CD4-positive, alpha-beta T cell treated with Interleukin-15 for 4 hours (primary cell): ENCODE measurements around the gene PLEKHA7.
A peak's percentile ranks its signal among the peaks of the same experiment; 100 is the strongest.

Source experiments
- DNase-seq: peaks from one replicate; pipeline ENCODE4 v3.0.0-alpha.2; 2020; ENCODE audit warnings: low spot score

The PLEKHA7 gene

GRCh38 chr11:16841984-16842383 is 172.2 kb downstream of the PLEKHA7 start:
- DNase-seq, result no peak

DNA sequence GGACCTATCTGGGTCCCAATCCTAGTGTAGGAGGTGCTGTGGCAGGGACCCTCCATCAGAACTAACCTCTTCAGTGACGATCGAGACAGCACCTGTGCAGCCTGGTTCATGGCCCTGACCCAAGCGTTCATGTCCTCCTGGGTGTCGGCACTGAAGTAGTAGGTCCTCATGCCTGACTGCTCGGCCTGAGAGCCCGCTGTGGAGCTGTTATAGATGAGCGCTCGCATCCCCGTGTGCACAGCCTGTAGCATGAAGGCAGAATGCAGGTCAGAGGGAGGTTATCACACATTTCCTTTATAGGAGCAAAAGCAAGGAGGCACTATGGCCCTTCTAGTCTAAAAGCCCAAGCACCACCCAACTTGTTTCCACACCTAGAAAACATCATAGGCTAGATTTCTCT is 172.7 kb downstream of the PLEKHA7 start:
- no peak for DNase-seq

GRCh38 chr11:16840951-16841350 is 173.3 kb downstream of the PLEKHA7 start:
- DNase-seq, result no peak

- no peak for DNase-seq
Measured at GRCh38 chr11:16839821-16840220, 174.4 kb downstream of the PLEKHA7 start.

GRCh38 chr11:16834384-16834783 is 179.8 kb downstream of the PLEKHA7 start:
- DNase-seq, result no peak

DNA sequence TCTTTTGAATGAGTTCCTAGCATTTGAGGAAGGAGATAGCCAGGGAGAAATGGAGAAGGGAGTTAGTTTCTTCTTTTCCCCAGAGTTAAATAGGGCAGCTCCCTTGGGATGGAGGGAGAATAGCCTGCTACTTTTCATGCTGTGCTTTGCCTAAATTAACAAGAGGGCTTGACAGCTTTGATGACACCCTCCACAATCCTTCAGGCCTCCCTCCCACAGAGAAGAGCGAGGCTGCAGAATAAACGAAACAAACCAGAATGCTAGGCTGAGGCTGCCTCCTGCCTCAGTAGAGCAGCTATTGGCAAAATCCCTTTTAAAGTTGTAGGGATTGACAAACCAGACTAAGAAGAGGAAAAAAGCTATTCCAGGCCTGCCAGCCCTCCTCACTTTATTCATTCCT is 181.2 kb downstream of the PLEKHA7 start:
- no peak for DNase-seq

DNA sequence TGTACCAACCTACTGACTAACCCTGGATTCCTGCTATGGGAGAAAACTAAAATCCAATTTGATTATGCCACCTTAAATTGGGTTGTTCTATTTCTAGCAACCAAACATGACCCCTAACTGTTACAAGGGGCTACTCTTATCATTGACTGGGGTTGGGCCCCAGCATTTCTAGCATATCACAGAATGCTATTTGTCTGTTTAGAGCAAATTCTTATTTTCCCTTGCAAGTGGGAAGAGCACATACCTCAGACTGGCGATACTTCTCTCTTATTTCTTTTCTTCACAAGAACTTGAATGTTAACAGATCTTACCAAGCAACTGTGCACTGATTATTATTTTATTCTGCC is 182.0 kb downstream of the PLEKHA7 start:
- DNase-seq, result no peak

DNA sequence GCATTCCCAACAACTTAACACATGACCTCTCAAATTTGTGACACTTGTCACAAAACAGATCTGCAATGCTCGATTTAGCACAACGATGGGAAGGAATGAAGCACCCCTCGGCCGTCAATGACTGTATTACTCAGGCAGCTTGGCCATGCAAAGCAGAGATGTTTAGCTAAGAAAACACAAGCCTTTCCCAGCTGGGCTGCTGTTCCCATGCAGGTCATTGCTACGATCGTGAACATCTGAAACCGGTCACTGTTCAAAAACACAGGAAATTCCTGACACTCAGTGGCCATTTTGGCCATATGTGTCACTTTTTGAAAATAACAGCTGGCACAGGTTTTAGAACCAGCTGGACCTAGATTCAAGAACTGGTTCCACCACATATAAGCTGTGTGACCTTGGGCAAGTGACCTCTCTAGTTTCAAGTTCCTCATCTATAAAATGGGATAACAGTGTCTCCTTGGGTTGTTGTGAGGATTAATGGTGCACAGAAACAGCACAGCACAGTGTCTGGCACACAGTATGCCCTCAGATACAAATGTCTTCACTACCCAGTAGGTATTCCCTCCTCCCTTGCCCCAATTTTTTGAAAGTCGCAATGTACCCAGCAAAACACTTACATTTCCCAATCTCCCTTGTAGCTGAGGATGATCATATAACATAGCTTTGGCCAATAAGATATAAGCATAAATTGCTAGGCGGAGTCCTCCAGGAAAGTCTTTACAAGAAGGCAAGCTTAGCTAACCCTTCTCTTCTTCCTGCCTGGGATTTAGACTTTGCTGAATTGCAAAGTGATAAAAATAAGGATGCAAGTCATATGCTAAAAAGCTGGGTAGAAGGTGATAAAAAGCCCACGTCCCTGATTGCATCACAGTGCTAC is 182.7 kb downstream of the PLEKHA7 start:
- no peak for DNase-seq

DNA sequence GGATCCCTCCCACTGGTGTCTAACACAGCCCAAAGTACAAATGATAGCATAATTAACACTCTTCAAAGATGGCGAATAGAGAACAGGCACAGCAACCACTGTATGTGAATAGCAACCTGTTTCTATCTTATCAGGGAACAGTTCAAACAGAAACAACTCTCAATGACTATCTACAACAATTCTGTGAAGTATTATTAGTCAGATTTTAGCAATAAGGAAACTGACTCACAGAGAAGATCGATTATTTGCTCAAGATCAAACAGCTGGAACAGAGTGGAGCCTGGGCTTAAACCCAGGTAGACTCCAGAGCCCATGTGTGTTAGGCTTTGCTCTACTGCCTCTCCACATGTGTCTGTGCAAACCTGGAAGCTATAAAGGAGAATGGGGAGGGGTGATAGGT is 187.1 kb downstream of the PLEKHA7 start:
- DNase-seq, result no peak

DNA sequence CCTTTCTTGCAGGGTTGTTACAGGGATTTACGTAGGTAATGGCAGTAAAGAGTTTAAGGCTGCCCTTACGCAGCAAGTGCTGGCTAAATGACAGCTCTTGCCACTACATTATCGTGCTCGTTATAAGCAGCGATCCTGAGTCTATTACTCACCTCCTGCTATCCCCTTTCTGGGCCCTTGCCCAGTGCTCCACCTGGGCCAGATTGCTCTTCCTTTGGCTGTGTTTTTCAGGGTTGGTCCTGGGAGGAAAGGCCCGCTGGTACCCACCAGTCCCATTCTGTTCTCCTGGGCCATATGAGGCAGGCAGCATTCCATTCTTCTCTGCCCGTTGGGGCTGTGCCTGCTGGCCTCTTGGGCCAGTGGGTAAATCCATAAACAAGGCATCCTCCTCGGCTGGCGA is 188.2 kb downstream of the PLEKHA7 start:
- DNase-seq, result no peak

GRCh38 chr11:16825101-16825500 is 189.1 kb downstream of the PLEKHA7 start:
- no peak for DNase-seq

GRCh38 chr11:16820324-16821092 is 193.7 kb downstream of the PLEKHA7 start:
- DNase-seq, result peak; percentile 46

DNA sequence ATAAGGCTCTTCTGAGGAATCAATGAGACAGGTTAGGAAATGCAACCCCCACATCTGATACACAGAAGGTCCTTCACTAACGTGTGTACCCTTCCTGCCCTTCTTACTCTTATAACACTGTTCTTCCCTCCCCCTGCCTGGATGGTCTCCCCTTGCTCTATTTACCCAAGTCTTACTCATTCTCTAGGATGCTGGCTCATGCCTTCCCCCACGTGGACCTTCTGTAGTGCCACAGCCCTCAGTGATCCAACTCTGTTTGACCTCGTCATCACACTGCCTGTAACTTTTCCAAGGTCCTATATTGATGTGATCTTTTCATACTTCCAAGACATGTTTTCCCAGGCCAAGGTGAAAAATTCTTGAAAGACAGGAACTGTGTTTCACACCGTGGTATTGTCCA is 195.9 kb downstream of the PLEKHA7 start:
- DNase-seq, result no peak

DNA sequence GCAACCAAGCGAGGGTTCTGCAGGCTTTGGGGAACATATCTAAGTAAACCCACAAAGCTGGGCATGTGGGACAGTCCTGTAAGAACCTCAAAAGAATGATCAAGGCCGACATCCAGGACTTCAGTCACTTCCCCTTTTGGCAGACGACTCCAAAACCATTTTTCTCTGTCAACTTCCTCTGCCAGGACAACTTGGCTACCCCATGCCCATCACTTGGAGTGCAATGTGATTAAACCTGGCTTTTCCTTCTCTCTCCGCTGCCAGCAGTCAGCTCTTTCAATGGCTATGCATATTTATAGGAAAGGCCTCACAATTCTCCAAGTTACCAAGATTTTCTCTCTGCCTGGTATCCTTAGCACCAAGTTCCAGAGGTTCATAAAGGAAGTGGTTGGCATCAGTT is 196.9 kb downstream of the PLEKHA7 start:
- DNase-seq, result no peak

GRCh38 chr11:16816358-16817270 is 197.6 kb downstream of the PLEKHA7 start:
- DNase-seq, result no peak

- DNase-seq, result no peak
Measured at GRCh38 chr11:16815047-16815767, 199.0 kb downstream of the PLEKHA7 start.

DNA sequence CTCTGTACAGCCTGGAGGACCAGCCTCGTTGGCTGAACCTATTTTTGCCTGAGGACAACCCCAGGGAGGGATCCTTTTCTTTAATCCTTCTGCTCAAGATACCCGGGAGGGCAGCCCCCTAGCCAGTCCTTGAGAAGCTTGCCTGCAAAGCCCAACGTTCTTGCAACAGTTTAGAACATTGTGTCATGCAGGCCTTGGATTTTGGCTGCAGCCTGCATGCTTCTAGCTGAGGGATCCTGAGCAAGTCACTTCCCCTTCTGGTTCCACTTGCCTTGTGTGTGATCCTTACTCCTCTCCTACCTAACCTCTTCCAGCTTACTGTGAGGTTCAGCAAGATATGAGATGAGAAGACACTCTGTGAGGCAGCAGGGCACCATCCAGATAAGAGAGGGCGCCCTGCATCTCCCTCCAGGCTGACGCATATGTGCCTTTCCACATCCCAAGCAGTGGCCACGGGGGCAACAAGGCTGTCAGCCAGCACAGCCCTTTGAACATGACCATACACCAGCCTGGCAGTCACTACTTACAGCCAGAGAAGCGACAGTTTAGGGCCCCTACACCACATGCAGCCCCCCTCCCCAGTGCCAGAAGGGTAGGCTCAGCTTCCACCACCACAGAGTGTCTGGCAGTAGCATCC is 199.7 kb downstream of the PLEKHA7 start:
- no peak for DNase-seq

- DNase-seq, result no peak
Measured at GRCh38 chr11:16813126-16813525, 201.1 kb downstream of the PLEKHA7 start.

- no peak for DNase-seq
Measured at GRCh38 chr11:16812274-16812673, 201.9 kb downstream of the PLEKHA7 start.

DNA sequence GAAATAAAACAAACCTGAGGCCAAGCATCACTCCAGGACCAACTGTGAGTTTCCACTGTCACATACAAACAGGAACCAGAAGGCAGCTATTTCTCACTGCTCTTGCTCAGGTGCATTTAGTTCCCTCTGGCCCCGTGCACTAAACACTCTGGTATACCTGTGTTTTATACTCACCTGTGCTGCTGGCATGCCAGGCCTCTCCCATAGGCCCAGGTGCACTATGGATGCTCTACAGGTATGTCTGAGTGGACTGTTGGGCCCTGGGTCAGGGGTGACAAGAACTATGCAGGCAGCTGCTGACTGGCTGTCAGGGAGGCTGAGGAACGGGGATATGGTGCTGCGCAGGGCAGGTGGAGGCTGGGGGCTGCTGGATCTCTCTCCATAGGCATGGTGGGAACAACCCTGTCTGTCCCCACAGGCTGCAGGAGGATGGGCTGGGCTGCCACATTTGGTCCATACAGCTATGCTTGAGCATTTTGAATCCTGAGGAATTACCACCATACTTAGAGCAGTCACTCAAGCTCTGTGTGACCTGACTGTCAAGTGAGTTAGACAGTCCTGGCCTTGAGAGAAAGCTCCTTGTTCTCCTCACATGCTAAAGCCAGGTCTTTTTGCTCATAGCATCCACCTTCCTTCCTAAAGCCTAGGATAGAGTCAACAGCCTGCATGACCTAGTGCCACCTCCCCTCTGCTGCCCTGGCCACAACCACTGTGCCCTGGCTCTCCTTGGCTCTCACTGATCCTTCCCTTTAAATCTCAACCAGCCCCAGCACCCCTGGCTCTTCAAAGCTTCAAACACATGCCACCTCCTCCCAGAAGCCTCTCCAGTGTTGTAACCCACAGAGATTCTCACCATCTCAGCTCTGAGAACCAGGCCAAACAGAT is 202.8 kb downstream of the PLEKHA7 start:
- DNase-seq, result no peak
